ENCODE measurements around the gene VPS13D.

DNA sequence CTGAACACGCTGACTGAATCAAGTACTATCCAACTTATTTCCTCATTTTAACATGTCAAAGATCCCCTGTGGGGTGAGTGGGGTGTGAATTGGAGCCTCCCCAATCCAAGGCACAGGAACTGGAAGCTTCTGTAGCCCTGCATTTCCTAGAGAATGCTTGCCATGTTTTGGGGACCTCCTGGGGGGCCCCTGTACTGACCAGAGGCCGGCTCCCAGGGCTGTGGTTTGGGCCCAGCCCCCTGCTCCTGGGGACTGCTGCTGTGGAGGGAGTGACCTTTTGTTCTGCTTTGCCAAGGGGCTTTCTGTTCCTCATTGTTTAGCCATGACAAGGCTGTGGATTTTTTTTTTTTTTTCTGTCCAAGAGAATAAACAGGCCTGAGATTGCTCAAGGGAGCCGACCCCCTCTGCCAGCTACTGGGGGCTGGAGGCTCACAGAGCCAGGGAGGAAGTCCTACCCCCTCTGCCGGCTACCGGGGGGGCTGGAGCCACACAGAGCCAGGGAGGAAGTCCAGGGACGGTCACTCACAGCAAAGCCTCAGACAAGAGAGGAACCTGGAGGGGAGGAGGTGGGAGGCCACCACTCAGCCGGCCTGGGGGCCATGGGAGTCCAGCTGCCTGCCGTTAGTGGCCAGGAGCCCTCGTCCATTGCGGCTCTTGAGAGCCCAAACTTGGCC lies 45.7 kb upstream of the VPS13D start:
- no peak for TF ChIP-seq POLR2A (IDR thresholded peaks at IDR 0.05)
- TF ChIP-seq, protein P1, sequence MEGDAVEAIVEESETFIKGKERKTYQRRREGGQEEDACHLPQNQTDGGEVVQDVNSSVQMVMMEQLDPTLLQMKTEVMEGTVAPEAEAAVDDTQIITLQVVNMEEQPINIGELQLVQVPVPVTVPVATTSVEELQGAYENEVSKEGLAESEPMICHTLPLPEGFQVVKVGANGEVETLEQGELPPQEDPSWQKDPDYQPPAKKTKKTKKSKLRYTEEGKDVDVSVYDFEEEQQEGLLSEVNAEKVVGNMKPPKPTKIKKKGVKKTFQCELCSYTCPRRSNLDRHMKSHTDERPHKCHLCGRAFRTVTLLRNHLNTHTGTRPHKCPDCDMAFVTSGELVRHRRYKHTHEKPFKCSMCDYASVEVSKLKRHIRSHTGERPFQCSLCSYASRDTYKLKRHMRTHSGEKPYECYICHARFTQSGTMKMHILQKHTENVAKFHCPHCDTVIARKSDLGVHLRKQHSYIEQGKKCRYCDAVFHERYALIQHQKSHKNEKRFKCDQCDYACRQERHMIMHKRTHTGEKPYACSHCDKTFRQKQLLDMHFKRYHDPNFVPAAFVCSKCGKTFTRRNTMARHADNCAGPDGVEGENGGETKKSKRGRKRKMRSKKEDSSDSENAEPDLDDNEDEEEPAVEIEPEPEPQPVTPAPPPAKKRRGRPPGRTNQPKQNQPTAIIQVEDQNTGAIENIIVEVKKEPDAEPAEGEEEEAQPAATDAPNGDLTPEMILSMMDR (IDR thresholded peaks at IDR 0.05) = no peak

Data from testis (tissue), 2 donors.